Measurements from ENCODE around the gene WNT7B. TPM values are rescaled to one million over a fixed set of nuclear protein-coding genes. Genes with fewer than 3 reads are reported as not detected.

WNT7B gene
- total and polyA plus RNA-seq, 10 of the 15 experiments (the other 5 are each of a cell fraction or from before 2014, with no cell fraction given), result 0.12 TPM; not detected in 9

- Histone ChIP-seq H3K27ac (ENCODE audit: control insufficient read depth, insufficient read depth) (no peak overlapping the region), H3K4me1 (ENCODE audit: control insufficient read depth, insufficient read depth, low read length) (peaks cover 3% of the 10 kb centered on the region), H3K4me3 (no peak overlapping the region), H3K9me3 (replicated peaks; ENCODE audit: control insufficient read depth, insufficient read depth, low read length) (no peaks in the 10 kb centered on the region; the same call in 1 of the 3 replicates), H3K36me3 (ENCODE audit: control insufficient read depth in 2 of 2, insufficient read depth in 2 of 2, low read length in 1 of 2) (no peaks in the 10 kb centered on the region), H2AFZ (ENCODE audit: control insufficient read depth, low read depth, low read length) (no peak overlapping the region), H3K9ac (ENCODE audit: control insufficient read depth, insufficient read depth, low read length) (no peak overlapping the region), H4K20me1 (ENCODE audit: control insufficient read depth, insufficient read depth) (no peaks in the 10 kb centered on the region), H3K4me2 (ENCODE audit: control insufficient read depth, insufficient read depth) (no peak overlapping the region), H3K79me2 (ENCODE audit: control insufficient read depth, insufficient read depth, low read length) (no peaks in the 10 kb centered on the region), H3K27me3 (replicated peaks in 1 of 2; ENCODE audit: control insufficient read depth in 2 of 2, insufficient read depth in 2 of 2, low read length in 1 of 2) (no peaks in the 10 kb centered on the region)
- no peak for FAIRE-seq
- CTCF ChIA-PET, result interaction anchor here (1.3 kb wide), 1 partner anchor 22 kb away, joined by 5 read pairs; no protein-coding TSS in a partner anchor
- no TSS peak for BruUV-seq (replicated peaks)
- RAD21 ChIA-PET (ENCODE audit: unreplicated experiment), result no interaction called here
- POLR2A ChIA-PET, result no interaction called here
- intact Hi-C loops (cut with micrococcal nuclease; ENCODE audit: unreplicated experiment) (no loop called here), in situ Hi-C loops (cut with MboI) (no loop called here)
- 63% methylated on average over 5 of the region's 5 CpGs for WGBS (ENCODE audit: insufficient coverage, insufficient replicate concordance, low lambda C conversion rate, missing lambda C conversion rate)
- DNase-seq (ENCODE audit: low read depth, low spot score), result no peak
- ATAC-seq, result no peak
- SMC1A ChIA-PET (ENCODE audit: uncharacterized antibody, unreplicated experiment), result no interaction called here
- TF ChIP-seq IRF4 (IDR thresholded peaks at IDR 0.05; ENCODE audit: low read depth, low read length) (no peak), FOXK2 (IDR thresholded peaks at IDR 0.05) (no peak), NFIC (IDR thresholded peaks at IDR 0.05; ENCODE audit: low read depth, low read length) (no peak), TBL1XR1 (IDR thresholded peaks at IDR 0.05; ENCODE audit: low read depth, low read length) (no peak), WRNIP1 (IDR thresholded peaks at IDR 0.05; ENCODE audit: borderline replicate concordance, low read depth, low read length) (no peak), JUNB (IDR thresholded peaks at IDR 0.05) (no peak), SP1 (IDR thresholded peaks at IDR 0.05; ENCODE audit: low read depth, low read length) (no peak), MYB (IDR thresholded peaks at IDR 0.05; ENCODE audit: borderline replicate concordance, low read depth, low read length) (no peak), ZSCAN29 (IDR thresholded peaks at IDR 0.05) (no peak), TCF7 (IDR thresholded peaks at IDR 0.05; ENCODE audit: borderline replicate concordance) (no peak), MXI1 (IDR thresholded peaks at IDR 0.05; ENCODE audit: low read depth, low read length) (no peak), CBX5 (IDR thresholded peaks at IDR 0.05; ENCODE audit: low read depth) (no peak), SMARCA5 (IDR thresholded peaks at IDR 0.05) (no peak), DPF2 (IDR thresholded peaks at IDR 0.05) (no peak), SRF (IDR thresholded peaks at IDR 0.05; ENCODE audit: low read depth in 2 of 2, low read length in 2 of 2) (no peak), E2F4 (IDR thresholded peaks at IDR 0.05; ENCODE audit: low read depth, low read length) (no peak)
- TF ChIP-seq, protein P1, sequence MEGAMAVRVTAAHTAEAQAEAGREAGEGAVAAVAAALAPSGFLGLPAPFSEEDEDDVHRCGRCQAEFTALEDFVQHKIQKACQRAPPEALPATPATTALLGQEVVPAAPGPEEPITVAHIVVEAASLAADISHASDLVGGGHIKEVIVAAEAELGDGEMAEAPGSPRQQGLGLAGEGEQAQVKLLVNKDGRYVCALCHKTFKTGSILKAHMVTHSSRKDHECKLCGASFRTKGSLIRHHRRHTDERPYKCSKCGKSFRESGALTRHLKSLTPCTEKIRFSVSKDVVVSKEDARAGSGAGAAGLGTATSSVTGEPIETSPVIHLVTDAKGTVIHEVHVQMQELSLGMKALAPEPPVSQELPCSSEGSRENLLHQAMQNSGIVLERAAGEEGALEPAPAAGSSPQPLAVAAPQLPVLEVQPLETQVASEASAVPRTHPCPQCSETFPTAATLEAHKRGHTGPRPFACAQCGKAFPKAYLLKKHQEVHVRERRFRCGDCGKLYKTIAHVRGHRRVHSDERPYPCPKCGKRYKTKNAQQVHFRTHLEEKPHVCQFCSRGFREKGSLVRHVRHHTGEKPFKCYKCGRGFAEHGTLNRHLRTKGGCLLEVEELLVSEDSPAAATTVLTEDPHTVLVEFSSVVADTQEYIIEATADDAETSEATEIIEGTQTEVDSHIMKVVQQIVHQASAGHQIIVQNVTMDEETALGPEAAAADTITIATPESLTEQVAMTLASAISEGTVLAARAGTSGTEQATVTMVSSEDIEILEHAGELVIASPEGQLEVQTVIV (IDR thresholded peaks at IDR 0.05; ENCODE audit: borderline replicate concordance, partially characterized antibody), result no peak
- TF ChIP-seq, protein P2, sequence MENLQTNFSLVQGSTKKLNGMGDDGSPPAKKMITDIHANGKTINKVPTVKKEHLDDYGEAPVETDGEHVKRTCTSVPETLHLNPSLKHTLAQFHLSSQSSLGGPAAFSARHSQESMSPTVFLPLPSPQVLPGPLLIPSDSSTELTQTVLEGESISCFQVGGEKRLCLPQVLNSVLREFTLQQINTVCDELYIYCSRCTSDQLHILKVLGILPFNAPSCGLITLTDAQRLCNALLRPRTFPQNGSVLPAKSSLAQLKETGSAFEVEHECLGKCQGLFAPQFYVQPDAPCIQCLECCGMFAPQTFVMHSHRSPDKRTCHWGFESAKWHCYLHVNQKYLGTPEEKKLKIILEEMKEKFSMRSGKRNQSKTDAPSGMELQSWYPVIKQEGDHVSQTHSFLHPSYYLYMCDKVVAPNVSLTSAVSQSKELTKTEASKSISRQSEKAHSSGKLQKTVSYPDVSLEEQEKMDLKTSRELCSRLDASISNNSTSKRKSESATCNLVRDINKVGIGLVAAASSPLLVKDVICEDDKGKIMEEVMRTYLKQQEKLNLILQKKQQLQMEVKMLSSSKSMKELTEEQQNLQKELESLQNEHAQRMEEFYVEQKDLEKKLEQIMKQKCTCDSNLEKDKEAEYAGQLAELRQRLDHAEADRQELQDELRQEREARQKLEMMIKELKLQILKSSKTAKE (IDR thresholded peaks at IDR 0.05; ENCODE audit: low read depth, poor library complexity, severe bottlenecking), result no peak
- TF ChIP-seq, protein P3, sequence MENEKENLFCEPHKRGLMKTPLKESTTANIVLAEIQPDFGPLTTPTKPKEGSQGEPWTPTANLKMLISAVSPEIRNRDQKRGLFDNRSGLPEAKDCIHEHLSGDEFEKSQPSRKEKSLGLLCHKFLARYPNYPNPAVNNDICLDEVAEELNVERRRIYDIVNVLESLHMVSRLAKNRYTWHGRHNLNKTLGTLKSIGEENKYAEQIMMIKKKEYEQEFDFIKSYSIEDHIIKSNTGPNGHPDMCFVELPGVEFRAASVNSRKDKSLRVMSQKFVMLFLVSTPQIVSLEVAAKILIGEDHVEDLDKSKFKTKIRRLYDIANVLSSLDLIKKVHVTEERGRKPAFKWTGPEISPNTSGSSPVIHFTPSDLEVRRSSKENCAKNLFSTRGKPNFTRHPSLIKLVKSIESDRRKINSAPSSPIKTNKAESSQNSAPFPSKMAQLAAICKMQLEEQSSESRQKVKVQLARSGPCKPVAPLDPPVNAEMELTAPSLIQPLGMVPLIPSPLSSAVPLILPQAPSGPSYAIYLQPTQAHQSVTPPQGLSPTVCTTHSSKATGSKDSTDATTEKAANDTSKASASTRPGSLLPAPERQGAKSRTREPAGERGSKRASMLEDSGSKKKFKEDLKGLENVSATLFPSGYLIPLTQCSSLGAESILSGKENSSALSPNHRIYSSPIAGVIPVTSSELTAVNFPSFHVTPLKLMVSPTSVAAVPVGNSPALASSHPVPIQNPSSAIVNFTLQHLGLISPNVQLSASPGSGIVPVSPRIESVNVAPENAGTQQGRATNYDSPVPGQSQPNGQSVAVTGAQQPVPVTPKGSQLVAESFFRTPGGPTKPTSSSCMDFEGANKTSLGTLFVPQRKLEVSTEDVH (IDR thresholded peaks at IDR 0.05; ENCODE audit: low read depth, partially characterized antibody), result no peak
Observed at GRCh38 chr22:45983797-45984196, 6.8 kb upstream of the WNT7B start.
